Tibial nerve (tissue), 4 donors: Measurements from ENCODE around the gene OPCML.

Source experiments
- EP300 ChIP-seq, 2 donors: sonication (generic); formaldehyde crosslinking; IDR thresholded peaks; one replicate each; pipeline ENCODE4 v1.6.1; 2017; ENCODE audit warnings: antibody characterized with exemption in 2 of 2, mild to moderate bottlenecking in 1 of 2
- POLR2A ChIP-seq, 2 donors: fragments of 450-650 bp; IDR thresholded peaks; one replicate each; pipeline ENCODE4 v1.6.1; 2017; ENCODE audit warnings: antibody characterized with exemption in 2 of 2, mild to moderate bottlenecking in 2 of 2, moderate library complexity in 2 of 2
- TF ChIP-seq, protein P1 (sequence below), 5 experiments: fragments of 200-600 bp in 3 of 5; fragments of 450-650 bp in 2 of 5; sonication (generic) in 3 of 5; IDR thresholded peaks; one replicate each; pipeline ENCODE4 v1.5.1; 2016 to 2019; ENCODE audit warnings: antibody characterized with exemption in 5 of 5, mild to moderate bottlenecking in 3 of 5, moderate library complexity in 2 of 5

DNA sequence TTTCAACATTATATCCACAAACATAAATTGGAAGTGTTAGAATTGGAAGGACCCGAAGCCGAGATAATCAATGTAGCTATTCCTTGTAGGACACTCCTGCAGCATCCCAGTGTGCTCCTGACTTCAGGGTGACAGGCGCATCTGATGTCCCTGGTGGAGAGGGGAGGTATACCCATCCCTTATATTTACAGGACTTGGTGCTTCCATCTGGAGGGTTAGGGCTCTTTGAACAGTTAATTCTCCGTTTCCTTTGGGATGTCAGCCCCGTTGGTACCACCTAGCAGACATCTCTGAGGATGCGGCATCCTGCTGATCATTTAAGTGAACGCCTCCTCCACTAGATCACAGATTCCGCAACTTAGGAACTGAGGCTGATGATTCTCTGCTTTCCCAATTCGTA lies 451.3 kb downstream of the OPCML start:
- TF ChIP-seq POLR2A (IDR thresholded peaks at IDR 0.05) (no peak), EP300 (IDR thresholded peaks at IDR 0.05) (no peak)
- TF ChIP-seq, protein P1, sequence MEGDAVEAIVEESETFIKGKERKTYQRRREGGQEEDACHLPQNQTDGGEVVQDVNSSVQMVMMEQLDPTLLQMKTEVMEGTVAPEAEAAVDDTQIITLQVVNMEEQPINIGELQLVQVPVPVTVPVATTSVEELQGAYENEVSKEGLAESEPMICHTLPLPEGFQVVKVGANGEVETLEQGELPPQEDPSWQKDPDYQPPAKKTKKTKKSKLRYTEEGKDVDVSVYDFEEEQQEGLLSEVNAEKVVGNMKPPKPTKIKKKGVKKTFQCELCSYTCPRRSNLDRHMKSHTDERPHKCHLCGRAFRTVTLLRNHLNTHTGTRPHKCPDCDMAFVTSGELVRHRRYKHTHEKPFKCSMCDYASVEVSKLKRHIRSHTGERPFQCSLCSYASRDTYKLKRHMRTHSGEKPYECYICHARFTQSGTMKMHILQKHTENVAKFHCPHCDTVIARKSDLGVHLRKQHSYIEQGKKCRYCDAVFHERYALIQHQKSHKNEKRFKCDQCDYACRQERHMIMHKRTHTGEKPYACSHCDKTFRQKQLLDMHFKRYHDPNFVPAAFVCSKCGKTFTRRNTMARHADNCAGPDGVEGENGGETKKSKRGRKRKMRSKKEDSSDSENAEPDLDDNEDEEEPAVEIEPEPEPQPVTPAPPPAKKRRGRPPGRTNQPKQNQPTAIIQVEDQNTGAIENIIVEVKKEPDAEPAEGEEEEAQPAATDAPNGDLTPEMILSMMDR (IDR thresholded peaks at IDR 0.05) = no peak
